Parathyroid adenoma (tissue), 2 donors: Measurements from ENCODE around the gene GADL1.

Experiments
- H2AFZ ChIP-seq: fragments of 300-600 bp; sonication (generic); one replicate; pipeline ENCODE4 v1.7.0; 2017; ENCODE audit warnings: antibody characterized with exemption, mild to moderate bottlenecking
- H3K27ac ChIP-seq: fragments of 300-600 bp; sonication (generic); one replicate; pipeline ENCODE4 v1.7.0; 2017
- H3K27me3 ChIP-seq: fragments of 300-600 bp; sonication (generic); one replicate; pipeline ENCODE4 v1.7.0; 2017; ENCODE audit warnings: low read length; ENCODE audit not compliant: control insufficient read depth, insufficient read depth
- H3K36me3 ChIP-seq: fragments of 300-600 bp; sonication (generic); one replicate; pipeline ENCODE4 v1.7.0; 2017; ENCODE audit warnings: low read length; ENCODE audit not compliant: control insufficient read depth, insufficient read depth
- H3K4me1 ChIP-seq: fragments of 300-600 bp; sonication (generic); one replicate; pipeline ENCODE4 v1.7.0; 2017; ENCODE audit warnings: control low read depth
- H3K4me2 ChIP-seq: fragments of 300-600 bp; sonication (generic); one replicate; pipeline ENCODE4 v1.7.0; 2017; ENCODE audit warnings: low read length
- H3K4me3 ChIP-seq: fragments of 300-600 bp; sonication (generic); one replicate; pipeline ENCODE4 v1.7.0; 2017; ENCODE audit warnings: low read depth, low read length
- H3K79me2 ChIP-seq: fragments of 300-600 bp; sonication (generic); one replicate; pipeline ENCODE4 v1.7.0; 2017; ENCODE audit warnings: control low read depth
- H3K9ac ChIP-seq: fragments of 300-600 bp; sonication (generic); one replicate; pipeline ENCODE4 v1.7.0; 2017; ENCODE audit warnings: mild to moderate bottlenecking
- H3K9me3 ChIP-seq: fragments of 300-600 bp; sonication (generic); one replicate; pipeline ENCODE4 v1.7.0; 2017; ENCODE audit warnings: low read length; ENCODE audit not compliant: control insufficient read depth
- CTCF ChIP-seq: fragments of 300-600 bp; sonication (generic); IDR thresholded peaks from one replicate; pipeline ENCODE4 v1.7.0; 2017; ENCODE audit warnings: antibody characterized with exemption, mild to moderate bottlenecking
- donor health status: primary hyperparathyroidism.

The GADL1 gene

DNA sequence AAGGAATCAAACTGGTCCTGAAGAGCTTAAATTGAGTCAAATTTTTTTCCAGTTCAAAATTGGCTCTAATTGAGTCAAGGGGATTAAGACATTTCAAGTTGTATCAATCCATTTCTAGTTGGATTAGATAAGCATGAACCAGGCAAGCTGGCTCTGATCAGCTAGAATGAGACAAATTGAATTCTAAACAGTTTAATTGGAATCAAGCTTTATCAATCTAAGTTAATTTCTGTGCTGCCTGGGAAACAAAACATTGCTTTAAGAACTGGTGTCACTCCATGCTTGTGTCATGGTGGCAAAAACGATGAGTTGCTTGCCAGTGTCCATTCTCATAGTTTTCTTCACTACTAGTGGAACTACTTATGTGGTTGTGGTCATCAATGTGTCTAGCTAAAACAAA lies 171.2 kb downstream of the GADL1 start:
- Histone ChIP-seq H3K4me3 (no peak overlapping the region), H3K4me2 (no peak overlapping the region), H3K4me1 (no peaks in the 10 kb centered on the region), H3K27ac (no peak overlapping the region), H3K9me3 (no peaks in the 10 kb centered on the region), H3K79me2 (no peaks in the 10 kb centered on the region), H3K9ac (no peak overlapping the region), H3K36me3 (no peaks in the 10 kb centered on the region), H3K27me3 (no peaks in the 10 kb centered on the region), H2AFZ (no peak overlapping the region)
- no peak for TF ChIP-seq CTCF

- no peak overlapping the region for H3K9ac ChIP-seq
- H3K9me3 ChIP-seq = no peaks in the 10 kb centered on the region
- no peaks in the 10 kb centered on the region for H3K4me1 ChIP-seq
- H3K27ac ChIP-seq = no peak overlapping the region
- no peak for TF ChIP-seq CTCF
- H3K36me3 ChIP-seq = no peaks in the 10 kb centered on the region
- no peaks in the 10 kb centered on the region for H3K27me3 ChIP-seq
- H3K4me2 ChIP-seq = no peak overlapping the region
- H3K4me3 ChIP-seq = no peak overlapping the region
- no peaks in the 10 kb centered on the region for H3K79me2 ChIP-seq
- no peak overlapping the region for H2AFZ ChIP-seq
Measured at GRCh38 chr3:30721314-30721634, 173.2 kb downstream of the GADL1 start.

GRCh38 chr3:30720586-30721313 lies 173.7 kb downstream of the GADL1 start:
- Histone ChIP-seq H3K36me3 (no peaks in the 10 kb centered on the region), H3K4me2 (no peak overlapping the region), H3K9ac (no peak overlapping the region), H2AFZ (no peak overlapping the region), H3K27me3 (no peaks in the 10 kb centered on the region), H3K4me1 (no peaks in the 10 kb centered on the region), H3K27ac (no peak overlapping the region), H3K4me3 (no peak overlapping the region), H3K9me3 (no peaks in the 10 kb centered on the region), H3K79me2 (no peaks in the 10 kb centered on the region)
- TF ChIP-seq CTCF = no peak

DNA sequence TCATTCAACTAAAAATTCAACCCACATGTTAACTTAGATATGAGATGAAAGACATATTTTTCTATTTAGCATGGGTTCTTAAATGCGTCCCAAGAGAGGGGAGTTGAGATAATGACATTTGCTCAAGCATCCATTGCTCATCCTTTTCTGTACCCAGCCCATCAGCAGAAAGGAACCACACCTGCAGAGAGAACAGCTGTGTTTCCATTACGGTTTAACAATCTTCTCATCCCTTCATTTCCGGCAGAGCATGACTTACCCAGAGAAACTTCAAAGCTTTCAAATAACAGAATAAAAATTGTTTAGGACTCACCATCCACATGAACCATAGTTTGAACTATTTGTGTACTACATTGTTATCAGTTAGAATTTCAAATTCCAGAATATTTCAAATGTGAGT lies 174.9 kb downstream of the GADL1 start:
- no peaks in the 10 kb centered on the region for H3K79me2 ChIP-seq
- H3K4me3 ChIP-seq = no peak overlapping the region
- no peaks in the 10 kb centered on the region for H3K27me3 ChIP-seq
- TF ChIP-seq CTCF = no peak
- no peaks in the 10 kb centered on the region for H3K4me1 ChIP-seq
- no peak overlapping the region for H2AFZ ChIP-seq
- no peaks in the 10 kb centered on the region for H3K9me3 ChIP-seq
- H3K36me3 ChIP-seq = no peaks in the 10 kb centered on the region
- no peak overlapping the region for H3K9ac ChIP-seq
- H3K27ac ChIP-seq = no peak overlapping the region
- no peak overlapping the region for H3K4me2 ChIP-seq

- Histone ChIP-seq H3K9ac (no peak overlapping the region), H3K79me2 (no peaks in the 10 kb centered on the region), H3K36me3 (no peaks in the 10 kb centered on the region), H3K27me3 (no peaks in the 10 kb centered on the region), H3K9me3 (no peaks in the 10 kb centered on the region), H3K4me1 (no peaks in the 10 kb centered on the region), H3K4me3 (no peak overlapping the region), H2AFZ (no peak overlapping the region), H3K27ac (no peak overlapping the region), H3K4me2 (no peak overlapping the region)
- TF ChIP-seq CTCF = no peak
Measured at GRCh38 chr3:30713885-30714503, 180.5 kb downstream of the GADL1 start.
